GM10248 (cell line): ENCODE measurements around the gene FNTB.

Experiments
- CTCF ChIA-PET: fragments of 300-600 bp; sonication (Branson Sonifier 250); formaldehyde crosslinking; extraction: SDS; loops from one replicate; lab custom pipeline; 2021; ENCODE audit warnings: antibody characterized with exemption; lab: Yijun Ruan, JAX
- POLR2A ChIA-PET: fragments of 350-650 bp; sonication (Branson Sonifier 250); formaldehyde crosslinking; extraction: SDS; loops from one replicate; lab custom pipeline; 2020; ENCODE audit warnings: antibody characterized with exemption; lab: Yijun Ruan, JAX
- DNase-seq: peaks from one replicate; pipeline ENCODE4 v3.0.0; 2012; ENCODE audit errors: extremely low spot score
- TF ChIP-seq, protein P1 (sequence below): IDR thresholded peaks from 2 replicates; pipeline ENCODE4 v1.5.1; 2012; ENCODE audit warnings: mild to moderate bottlenecking, low read depth; ENCODE audit errors: extremely low read depth, missing control alignments, control extremely low read depth

FNTB gene

DNA sequence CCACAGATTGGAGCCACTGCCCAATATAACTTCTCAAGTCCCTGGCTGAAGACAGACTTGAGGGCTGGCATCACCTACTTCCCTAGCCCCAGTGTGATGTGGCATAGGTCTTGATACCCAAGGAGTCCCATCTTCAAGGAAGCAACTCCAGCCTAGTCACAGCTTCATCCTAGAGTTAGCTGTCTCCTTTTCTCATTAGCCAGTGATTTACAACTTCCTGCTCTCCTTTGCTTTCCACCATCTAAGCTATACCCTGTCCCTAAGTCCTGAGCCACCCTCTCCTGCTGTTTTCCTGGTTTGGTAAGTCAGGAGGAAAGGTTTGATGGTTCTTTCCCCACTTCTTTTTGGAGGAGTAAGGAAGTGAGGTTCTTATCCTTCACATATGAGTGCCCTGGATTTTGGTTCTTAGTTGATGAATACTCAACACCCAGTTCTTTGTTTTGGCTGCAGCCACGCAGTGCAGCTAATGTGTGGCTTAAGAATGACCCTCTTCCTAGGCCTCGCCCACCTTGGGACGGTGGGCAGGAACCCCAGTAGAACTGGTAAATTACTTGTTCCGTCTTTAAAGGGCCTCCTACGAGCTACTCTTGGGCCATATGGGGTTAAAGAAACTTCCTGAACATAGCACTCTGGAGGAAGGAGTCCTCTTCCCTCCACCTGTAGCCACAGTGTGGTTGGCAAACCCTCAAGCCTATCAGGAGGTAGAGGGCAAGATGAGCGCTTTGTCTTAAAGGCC, 40.2 kb upstream of the FNTB start:
- ChIA-PET CTCF (interaction anchor here (0.8 to 0.9 kb wide), 2 partner anchors 10 to 15 kb away, joined by 3 read pairs; no protein-coding TSS in a partner anchor), POLR2A (interaction anchor here (0.6 kb wide), 1 partner anchor 751 kb away, joined by 3 read pairs; no protein-coding TSS in a partner anchor)
- DNase-seq: no peak
- TF ChIP-seq, protein P1, sequence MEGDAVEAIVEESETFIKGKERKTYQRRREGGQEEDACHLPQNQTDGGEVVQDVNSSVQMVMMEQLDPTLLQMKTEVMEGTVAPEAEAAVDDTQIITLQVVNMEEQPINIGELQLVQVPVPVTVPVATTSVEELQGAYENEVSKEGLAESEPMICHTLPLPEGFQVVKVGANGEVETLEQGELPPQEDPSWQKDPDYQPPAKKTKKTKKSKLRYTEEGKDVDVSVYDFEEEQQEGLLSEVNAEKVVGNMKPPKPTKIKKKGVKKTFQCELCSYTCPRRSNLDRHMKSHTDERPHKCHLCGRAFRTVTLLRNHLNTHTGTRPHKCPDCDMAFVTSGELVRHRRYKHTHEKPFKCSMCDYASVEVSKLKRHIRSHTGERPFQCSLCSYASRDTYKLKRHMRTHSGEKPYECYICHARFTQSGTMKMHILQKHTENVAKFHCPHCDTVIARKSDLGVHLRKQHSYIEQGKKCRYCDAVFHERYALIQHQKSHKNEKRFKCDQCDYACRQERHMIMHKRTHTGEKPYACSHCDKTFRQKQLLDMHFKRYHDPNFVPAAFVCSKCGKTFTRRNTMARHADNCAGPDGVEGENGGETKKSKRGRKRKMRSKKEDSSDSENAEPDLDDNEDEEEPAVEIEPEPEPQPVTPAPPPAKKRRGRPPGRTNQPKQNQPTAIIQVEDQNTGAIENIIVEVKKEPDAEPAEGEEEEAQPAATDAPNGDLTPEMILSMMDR: no peak

DNA sequence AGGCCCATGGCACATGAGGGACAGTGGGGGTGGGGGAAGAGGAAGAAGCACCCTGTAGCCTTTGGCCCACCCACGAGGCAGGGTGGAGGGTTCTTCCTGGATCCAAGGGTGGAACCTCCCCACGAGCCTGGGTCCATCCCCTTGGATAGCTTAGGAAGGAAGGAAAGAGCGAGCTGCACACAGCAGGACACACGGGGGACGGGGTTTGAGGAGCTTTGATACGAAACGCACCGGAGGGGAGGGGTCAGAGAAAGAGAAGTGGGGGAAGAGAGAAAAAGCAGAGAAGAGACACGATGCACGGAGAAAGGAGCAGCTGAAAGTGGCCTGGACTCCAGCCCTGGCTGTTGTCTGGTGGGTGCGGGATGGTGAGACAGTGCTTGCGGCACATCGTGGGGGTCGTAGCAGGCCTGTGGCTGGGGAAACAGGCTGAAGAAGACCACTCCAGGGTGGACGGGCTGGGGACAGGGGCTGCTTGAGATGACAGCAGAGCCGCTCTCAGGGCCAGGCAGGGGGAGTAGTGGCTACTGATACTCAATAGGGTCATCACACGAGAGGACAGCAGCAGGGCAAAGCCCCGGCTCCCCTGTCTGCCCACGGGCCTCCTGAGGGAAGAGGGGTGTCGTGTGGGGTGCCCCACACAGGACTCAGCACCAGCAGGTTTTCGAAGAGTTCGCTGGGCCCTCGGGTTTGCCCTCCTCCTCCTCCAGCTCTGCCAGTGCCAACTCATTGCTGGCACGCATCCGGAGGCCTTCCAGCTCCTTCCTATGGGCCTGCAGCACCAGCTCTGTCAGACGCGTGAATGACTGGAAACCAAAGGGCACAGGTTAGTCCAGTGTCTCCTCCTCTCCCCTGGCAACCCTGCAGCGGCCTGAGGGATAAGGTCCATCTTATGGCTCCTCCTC, 38.7 kb upstream of the FNTB start:
- ChIA-PET CTCF (interaction anchor here (0.8 to 1.9 kb wide), 5 partner anchors 9 to 27 kb away, joined by 3 to 8 read pairs (median 3); no protein-coding TSS in a partner anchor), POLR2A (no interaction called here)
- no peak for DNase-seq
- TF ChIP-seq, protein P1: no peak

DNA sequence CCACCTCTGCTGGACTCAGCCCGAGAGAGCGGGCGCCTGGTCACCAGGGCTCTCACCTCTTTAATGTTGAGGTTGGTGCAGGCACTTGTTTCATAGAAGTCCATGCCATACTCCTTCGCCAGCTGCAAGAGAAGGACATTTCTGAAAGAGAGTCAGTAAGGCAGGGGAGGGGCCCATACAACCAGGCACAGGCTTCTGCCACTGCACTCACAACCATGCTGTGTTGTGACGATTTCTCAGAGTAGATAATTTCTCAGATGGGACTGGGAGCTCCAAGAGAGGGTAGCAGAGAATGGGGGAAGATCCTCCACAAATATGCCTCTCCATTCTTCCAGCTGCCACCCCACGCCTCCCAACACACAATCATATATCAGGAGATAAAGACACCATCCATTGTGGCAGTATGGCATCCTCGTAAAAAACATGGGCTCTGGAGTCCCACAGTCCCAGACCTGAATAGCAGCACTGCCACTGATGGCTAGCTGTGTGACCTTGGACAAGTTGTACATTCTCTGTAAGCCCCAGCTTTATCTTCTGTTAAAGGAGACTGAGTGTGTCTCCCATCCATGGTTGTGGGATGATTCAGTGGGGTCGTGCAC, 38.0 kb upstream of the FNTB start:
- CTCF ChIA-PET: interaction anchor here (0.8 to 1.9 kb wide), 4 partner anchors 12 to 28 kb away, joined by 3 to 8 read pairs (median 3); no protein-coding TSS in a partner anchor
- TF ChIP-seq, protein P1: no peak
- no peak for DNase-seq
- POLR2A ChIA-PET: no interaction called here

DNA sequence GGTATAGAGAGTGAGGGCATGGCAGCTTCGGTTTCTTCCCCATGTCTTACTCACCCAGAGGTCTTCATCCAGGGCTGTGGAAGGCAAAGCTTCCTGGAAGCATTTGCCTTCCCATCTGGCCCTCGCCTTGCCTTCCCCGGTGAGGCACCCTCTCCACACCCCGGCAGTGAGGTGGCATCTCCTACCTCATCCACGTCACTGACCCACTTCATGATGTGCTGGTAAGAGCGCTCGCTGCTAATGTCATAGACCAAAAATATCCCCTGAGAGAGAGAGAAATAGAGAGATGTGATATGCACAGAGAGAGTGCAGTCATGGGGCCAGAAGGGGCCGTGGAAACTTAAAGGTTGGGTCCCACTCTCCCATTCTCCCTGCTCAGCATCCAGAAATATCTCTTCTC, 35.8 kb upstream of the FNTB start:
- TF ChIP-seq, protein P1: no peak
- POLR2A ChIA-PET: no interaction called here
- CTCF ChIA-PET: interaction anchor here (0.9 to 1.9 kb wide), 6 partner anchors 10 to 128 kb away, joined by 3 to 4 read pairs (median 4); no protein-coding TSS in a partner anchor
- no peak for DNase-seq

DNA sequence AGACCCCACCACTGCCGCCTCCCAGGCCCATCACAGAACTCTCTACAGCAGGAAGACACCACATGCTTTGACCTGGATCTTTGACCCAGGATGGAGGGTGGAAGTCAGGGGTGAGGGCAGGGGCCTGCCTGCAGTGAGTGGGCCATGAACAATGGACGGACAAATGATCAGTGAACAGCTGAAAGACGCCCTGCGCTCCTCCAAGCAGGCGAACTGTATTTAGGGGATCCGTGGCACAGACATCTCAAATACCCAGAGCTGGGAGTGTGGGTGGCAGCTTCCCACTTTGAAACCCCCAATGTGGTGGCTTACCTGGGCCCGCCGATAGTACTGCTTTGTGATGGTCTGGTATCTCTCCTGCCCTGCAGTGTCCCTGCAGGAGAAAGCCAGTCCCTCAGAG, 35.4 kb upstream of the FNTB start:
- TF ChIP-seq, protein P1: no peak
- CTCF ChIA-PET: interaction anchor here (0.9 to 3.2 kb wide), 7 partner anchors 9 to 128 kb away, joined by 3 to 14 read pairs (median 4); partner anchors contain the start of gene GPX2
- POLR2A ChIA-PET: no interaction called here
- no peak for DNase-seq

DNA sequence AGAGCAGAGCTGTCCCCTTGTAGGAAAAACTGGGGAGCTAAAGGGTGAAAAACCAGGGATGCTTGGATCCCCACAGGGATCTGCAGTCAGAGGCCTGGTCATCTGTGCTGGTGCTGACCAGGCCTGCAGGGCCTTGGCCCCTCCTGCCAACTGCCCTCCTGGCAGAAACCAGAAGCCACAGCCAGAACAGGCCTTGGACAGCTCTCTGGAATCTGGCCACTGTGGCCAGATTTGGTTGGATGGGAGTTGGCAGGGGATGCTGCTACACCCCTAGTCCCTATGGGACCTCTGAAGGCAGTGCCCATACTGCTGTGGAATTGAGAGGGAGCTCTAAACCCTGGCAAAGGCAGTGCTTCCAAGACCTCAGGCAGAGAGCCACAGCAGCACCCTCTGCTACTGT, 35.0 kb upstream of the FNTB start:
- no peak for DNase-seq
- ChIA-PET CTCF (interaction anchor here (0.9 to 3.2 kb wide), 8 partner anchors 9 to 129 kb away, joined by 3 to 14 read pairs (median 4); partner anchors contain the start of gene GPX2), POLR2A (no interaction called here)
- TF ChIP-seq, protein P1: no peak
